Peyer's patch (tissue), 4 donors: ENCODE results near the gene RSPRY1. TPM values are rescaled to one million over a fixed set of nuclear protein-coding genes. Genes with fewer than 3 reads are reported as not detected.

Experiments
- DNase-seq, 3 donors: peaks; one replicate each; pipeline ENCODE4 v3.0.0-alpha.2; 2017 to 2019
- H3K27ac ChIP-seq, 4 donors: fragments of 200-600 bp; sonication (generic); one replicate each; pipeline ENCODE4 v1.5.1; 2016 to 2019
- H3K27me3 ChIP-seq, 2 donors: fragments of 200-600 bp; sonication (generic); one replicate each; pipeline ENCODE4 v1.5.1; 2019
- H3K36me3 ChIP-seq, 3 donors: fragments of 200-600 bp; sonication (generic); one replicate each; pipeline ENCODE4 v1.5.1; 2016 to 2019
- H3K4me1 ChIP-seq, 4 donors: fragments of 200-600 bp; sonication (generic); one replicate each; pipeline ENCODE4 v1.5.1; 2016 to 2019
- H3K4me3 ChIP-seq, 4 donors: fragments of 200-600 bp; sonication (generic); 1 replicate in 3 of 4; 2 replicates in 1 of 4; pipeline ENCODE4 v1.5.1; 2016 to 2019; ENCODE audit warnings: mild to moderate bottlenecking in 1 of 4
- H3K9me3 ChIP-seq, 4 donors: fragments of 200-600 bp; sonication (generic); one replicate each; pipeline ENCODE4 v1.5.1; 2016 to 2019; ENCODE audit warnings: mild to moderate bottlenecking in 1 of 4
- CTCF ChIP-seq, 6 experiments: fragments of 450-650 bp in 4 of 6; fragments of 200-600 bp in 2 of 6; sonication (generic) in 1 of 6; IDR thresholded peaks; one replicate each; pipeline ENCODE4 v1.5.1; 2017 to 2019; ENCODE audit warnings: antibody characterized with exemption in 6 of 6, mild to moderate bottlenecking in 3 of 6, moderate library complexity in 1 of 6
- POLR2A ChIP-seq, 2 donors: fragments of 450-650 bp; IDR thresholded peaks; one replicate each; pipeline ENCODE4 v1.5.1; 2017; ENCODE audit warnings: antibody characterized with exemption in 2 of 2, mild to moderate bottlenecking in 2 of 2, moderate library complexity in 2 of 2
- total RNA-seq, 4 donors: library from RNA; depleted of rRNA; stranded (reverse); fragments of >200 nt; gene quantifications; one replicate each; pipeline ENCODE4 v1.1.0, GENCODE V29; 2016

Gene RSPRY1
- total RNA-seq, 4 donors from 2014 or later: 49.0 to 84.7 (median 65.1) TPM

GRCh38 chr16:57231821-57232350 lies 45.8 kb downstream of the RSPRY1 start:
- H3K4me1 ChIP-seq: no peaks in the 10 kb centered on the region
- no peaks in the 10 kb centered on the region for H3K9me3 ChIP-seq
- peaks cover 0 to 95% (median 0%) of the 10 kb centered on the region in 3 donors for H3K36me3 ChIP-seq

GRCh38 chr16:57233944-57234706 lies 48.0 kb downstream of the RSPRY1 start:
- Histone ChIP-seq H3K9me3 (no peaks in the 10 kb centered on the region), H3K36me3 (peaks cover 0 to 86% (median 0%) of the 10 kb centered on the region in 3 donors), H3K4me3 (no peak overlapping the region), H3K4me1 (no peaks in the 10 kb centered on the region), H3K27me3 (no peaks in the 10 kb centered on the region), H3K27ac (no peak overlapping the region)
- no peak for DNase-seq
- TF ChIP-seq CTCF (IDR thresholded peaks at IDR 0.05) (no peak), POLR2A (IDR thresholded peaks at IDR 0.05) (no peak)

More at GRCh38 chr16:57231821-57232350, 45.8 kb downstream of the RSPRY1 start:
- Histone ChIP-seq H3K27me3 (no peaks in the 10 kb centered on the region), H3K27ac (no peak overlapping the region), H3K4me3 (no peak overlapping the region)
- TF ChIP-seq POLR2A (IDR thresholded peaks at IDR 0.05) (no peak), CTCF (IDR thresholded peaks at IDR 0.05) (no peak)
- no peak for DNase-seq

- Histone ChIP-seq H3K27ac (peak overlapping the region in 2 of 4 donors; percentile 4 to 18), H3K4me3 (no peak overlapping the region), H3K4me1 (no peaks in the 10 kb centered on the region), H3K27me3 (no peaks in the 10 kb centered on the region), H3K9me3 (no peaks in the 10 kb centered on the region), H3K36me3 (peaks cover 0 to 83% (median 0%) of the 10 kb centered on the region in 3 donors)
- TF ChIP-seq CTCF (IDR thresholded peaks at IDR 0.05) (no peak), POLR2A (IDR thresholded peaks at IDR 0.05) (no peak)
- no peak for DNase-seq
Observed at GRCh38 chr16:57234707-57235092, 48.6 kb downstream of the RSPRY1 start.

GRCh38 chr16:57235128-57236021 lies 49.2 kb downstream of the RSPRY1 start:
- no peak overlapping the region for H3K4me3 ChIP-seq
- peak overlapping the region in 2 of 4 donors; percentile 4 to 27 for H3K27ac ChIP-seq
- no peak for TF ChIP-seq CTCF (IDR thresholded peaks at IDR 0.05)
- TF ChIP-seq POLR2A (IDR thresholded peaks at IDR 0.05): no peak
- DNase-seq: no peak
- no peaks in the 10 kb centered on the region for H3K9me3 ChIP-seq
- H3K4me1 ChIP-seq: no peaks in the 10 kb centered on the region
- H3K27me3 ChIP-seq: no peaks in the 10 kb centered on the region
- H3K36me3 ChIP-seq: peaks cover 0 to 76% (median 0%) of the 10 kb centered on the region in 3 donors

- no peak for DNase-seq
- Histone ChIP-seq H3K27ac (peak overlapping the region in 2 of 4 donors; percentile 4 to 27), H3K36me3 (peaks cover 0 to 70% (median 0%) of the 10 kb centered on the region in 3 donors), H3K27me3 (no peaks in the 10 kb centered on the region), H3K4me3 (no peak overlapping the region), H3K9me3 (no peaks in the 10 kb centered on the region), H3K4me1 (no peaks in the 10 kb centered on the region)
- TF ChIP-seq CTCF (IDR thresholded peaks at IDR 0.05): no peak
- no peak for TF ChIP-seq POLR2A (IDR thresholded peaks at IDR 0.05)
Observed at GRCh38 chr16:57236022-57236350, 49.9 kb downstream of the RSPRY1 start.
